Measurements from ENCODE around the gene CRBN.

The CRBN gene

DNA sequence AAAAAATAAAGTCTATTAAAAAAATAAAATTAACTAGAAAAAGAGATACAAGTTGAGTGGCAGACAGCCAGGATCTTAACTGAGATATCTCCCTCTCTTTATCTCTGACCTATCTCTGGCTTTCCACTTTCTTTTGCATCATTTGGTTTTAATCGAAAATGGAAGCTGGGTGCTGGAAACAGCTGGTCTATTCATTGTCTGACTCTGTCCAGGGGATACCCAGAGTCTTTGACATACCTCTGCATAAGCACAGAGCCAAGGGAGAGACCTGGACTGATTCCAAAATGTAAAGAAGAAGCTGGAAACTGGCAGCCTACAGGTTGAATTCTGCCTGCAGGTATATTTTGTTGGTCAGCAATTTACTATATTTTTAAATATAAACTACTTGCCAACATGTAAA, 29.6 kb upstream of the CRBN start:
- no peaks in the 10 kb centered on the region for H3K36me3 ChIP-seq (ENCODE audit: low read length)
- no peak overlapping the region for H3K4me2 ChIP-seq (ENCODE audit: low read depth, low read length, poor library complexity, severe bottlenecking)
- H3F3A ChIP-seq (ENCODE audit: insufficient read depth) = no peaks in the 10 kb centered on the region
- no peak overlapping the region for H3K9ac ChIP-seq (ENCODE audit: low read length)
- H3K27me3 ChIP-seq (ENCODE audit: low read length) = no peaks in the 10 kb centered on the region
- H3K79me2 ChIP-seq (ENCODE audit: insufficient read depth, low read length) = no peaks in the 10 kb centered on the region
- H3K9me2 ChIP-seq (replicated peaks; ENCODE audit: insufficient read depth, low read length) = no peaks in the 10 kb centered on the region
- TF ChIP-seq CTCF (IDR thresholded peaks at IDR 0.05; ENCODE audit: insufficient read depth, low read length, poor library complexity, severe bottlenecking) (no peak), EZH2phosphoT487 (conservative IDR thresholded peaks at IDR 0.05; ENCODE audit: low read length) (no peak)
- H2AFZ ChIP-seq (ENCODE audit: low read depth, low read length, severe bottlenecking) = no peak overlapping the region
- H3K9me3 ChIP-seq (ENCODE audit: insufficient read depth, low read length) = no peaks in the 10 kb centered on the region
- no peaks in the 10 kb centered on the region for H4K20me1 ChIP-seq (ENCODE audit: low read depth, low read length)
- H3K4me3 ChIP-seq (ENCODE audit: insufficient read depth, low read length, poor library complexity, severe bottlenecking) = no peak overlapping the region
- H3K27ac ChIP-seq (ENCODE audit: low read depth, low read length) = no peak overlapping the region

DNA sequence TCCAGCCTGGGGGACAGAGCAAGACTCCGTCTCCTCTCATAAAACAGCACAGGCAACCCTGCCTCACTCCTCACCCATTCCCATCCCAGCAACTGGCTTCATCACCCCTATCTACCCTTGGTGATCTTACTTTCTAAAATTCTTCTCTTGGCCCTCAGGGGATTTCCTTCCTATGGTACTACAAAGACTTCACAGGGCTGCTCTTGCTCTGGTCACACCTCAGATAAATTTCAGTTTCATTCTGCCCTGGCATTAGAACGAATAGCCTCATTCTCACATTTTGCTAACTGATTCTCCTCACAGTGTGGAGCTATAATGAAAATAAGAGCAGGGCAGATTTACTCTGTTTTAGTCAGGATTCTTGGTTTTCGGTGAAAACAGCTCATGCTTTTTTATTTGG, 22.1 kb upstream of the CRBN start:
- no peaks in the 10 kb centered on the region for H3K9me3 ChIP-seq (ENCODE audit: insufficient read depth, low read length)
- no peak overlapping the region for H3K4me2 ChIP-seq (ENCODE audit: low read depth, low read length, poor library complexity, severe bottlenecking)
- H3K27ac ChIP-seq (ENCODE audit: low read depth, low read length) = no peak overlapping the region
- H3K79me2 ChIP-seq (ENCODE audit: insufficient read depth, low read length) = no peaks in the 10 kb centered on the region
- no peaks in the 10 kb centered on the region for H3K27me3 ChIP-seq (ENCODE audit: low read length)
- no peak overlapping the region for H3K4me3 ChIP-seq (ENCODE audit: insufficient read depth, low read length, poor library complexity, severe bottlenecking)
- H3K9me2 ChIP-seq (replicated peaks; ENCODE audit: insufficient read depth, low read length) = no peaks in the 10 kb centered on the region
- no peaks in the 10 kb centered on the region for H4K20me1 ChIP-seq (ENCODE audit: low read depth, low read length)
- no peaks in the 10 kb centered on the region for H3K36me3 ChIP-seq (ENCODE audit: low read length)
- H3K9ac ChIP-seq (ENCODE audit: low read length) = no peak overlapping the region
- H2AFZ ChIP-seq (ENCODE audit: low read depth, low read length, severe bottlenecking) = no peak overlapping the region
- TF ChIP-seq CTCF (IDR thresholded peaks at IDR 0.05; ENCODE audit: insufficient read depth, low read length, poor library complexity, severe bottlenecking) (no peak), EZH2phosphoT487 (conservative IDR thresholded peaks at IDR 0.05; ENCODE audit: low read length) (no peak)
- H3F3A ChIP-seq (ENCODE audit: insufficient read depth) = no peaks in the 10 kb centered on the region

GRCh38 chr3:3200632-3201212, 21.2 kb upstream of the CRBN start:
- Histone ChIP-seq H3K27ac (ENCODE audit: low read depth, low read length) (no peak overlapping the region), H3K9me2 (replicated peaks; ENCODE audit: insufficient read depth, low read length) (no peaks in the 10 kb centered on the region), H3K79me2 (ENCODE audit: insufficient read depth, low read length) (no peaks in the 10 kb centered on the region), H3F3A (ENCODE audit: insufficient read depth) (no peaks in the 10 kb centered on the region), H3K9ac (ENCODE audit: low read length) (no peak overlapping the region), H2AFZ (ENCODE audit: low read depth, low read length, severe bottlenecking) (no peak overlapping the region), H3K4me2 (ENCODE audit: low read depth, low read length, poor library complexity, severe bottlenecking) (no peak overlapping the region), H4K20me1 (ENCODE audit: low read depth, low read length) (no peaks in the 10 kb centered on the region), H3K4me3 (ENCODE audit: insufficient read depth, low read length, poor library complexity, severe bottlenecking) (no peak overlapping the region), H3K36me3 (ENCODE audit: low read length) (no peaks in the 10 kb centered on the region), H3K27me3 (ENCODE audit: low read length) (no peaks in the 10 kb centered on the region), H3K9me3 (ENCODE audit: insufficient read depth, low read length) (no peaks in the 10 kb centered on the region)
- peak; percentile 57 for TF ChIP-seq CTCF (IDR thresholded peaks at IDR 0.05; ENCODE audit: insufficient read depth, low read length, poor library complexity, severe bottlenecking)
- no peak for TF ChIP-seq EZH2phosphoT487 (conservative IDR thresholded peaks at IDR 0.05; ENCODE audit: low read length)

Data from SU-DHL-6 (cell line).